K562 (cell line): ENCODE results near the gene HNRNPA3. TPM values are rescaled to one million over a fixed set of nuclear protein-coding genes. Genes with fewer than 3 reads are reported as not detected.

Source experiments
- ATAC-seq: fragments of 200-7000 bp; cut with Tn5 transposase; 3 replicates; pipeline ENCODE4 v1.9.1; 2020; ENCODE audit warnings: moderate library complexity
- BruUV-seq: library from RNA; stranded (reverse); fragments of 400-500 nt; replicated peaks from 2 replicates; lab custom pipeline; 2021; lab: Mats Ljungman, UMichigan
- CTCF ChIA-PET: fragments of 300-600 bp; formaldehyde crosslinking; extraction: SDS; loops from one replicate; lab custom pipeline; 2021; ENCODE audit warnings: low intra/inter-chr PET ratio; lab: Yijun Ruan, JAX
- POLR2A ChIA-PET: fragments of 300-600, 350-650 bp; sonication (Branson Sonifier 250); formaldehyde crosslinking; extraction: SDS; loops from one replicate; lab custom pipeline; 2021; ENCODE audit warnings: antibody characterized with exemption, inconsistent platforms; lab: Yijun Ruan, JAX
- DNase-seq, 4 experiments: peaks; one replicate each; pipeline versions ENCODE4 v3.0.0 to v3.0.0-alpha.2; 2011 to 2018; ENCODE audit warnings: low spot score in 3 of 4, mixed read lengths in 3 of 4; ENCODE audit errors: extremely low read depth in 1 of 4
- FAIRE-seq: peaks from 2 replicates; lab custom pipeline; 2011; peaks lifted over from hg19 to GRCh38; lab: Jason Lieb, UNC
- H2AFZ ChIP-seq: 2 replicates; pipeline ENCODE4 v1.6.0; 2011; ENCODE audit warnings: low read depth, low read length, control low read depth, inconsistent platforms
- H3K27ac ChIP-seq: fragments of 200-600 bp; 3 replicates; pipeline ENCODE4 v1.8.0; 2011; ENCODE audit warnings: low read depth, mild to moderate bottlenecking, control low read depth, inconsistent platforms, low read length, moderate library complexity, mixed read lengths; ENCODE audit errors: extremely low read depth
- H3K27me3 ChIP-seq, 2 experiments: fragments of 300-600 bp in 1 of 2; 2 replicates in 1 of 2; 3 replicates in 1 of 2; pipeline versions ENCODE4 v1.6.0 to v1.8.0; 2011; ENCODE audit warnings: inconsistent platforms in 2 of 2, low read length in 2 of 2, mild to moderate bottlenecking in 1 of 2, mixed read lengths in 1 of 2, moderate library complexity in 1 of 2; ENCODE audit not compliant: control insufficient read depth in 2 of 2, insufficient read depth in 2 of 2
- H3K36me3 ChIP-seq: fragments of 300-600 bp; 3 replicates; pipeline ENCODE4 v1.8.0; 2011; ENCODE audit warnings: mild to moderate bottlenecking, low read length, inconsistent platforms; ENCODE audit not compliant: control insufficient read depth, insufficient read depth
- H3K4me1 ChIP-seq, 2 experiments: fragments of 200-600 bp in 1 of 2; replicated peaks in 1 of 2; 2 replicates in 1 of 2; 3 replicates in 1 of 2; pipeline versions ENCODE4 v1.5.1 to v1.8.0; 2011; ENCODE audit warnings: inconsistent platforms in 2 of 2, low read length in 2 of 2, mild to moderate bottlenecking in 1 of 2, mixed read lengths in 1 of 2, moderate library complexity in 1 of 2; ENCODE audit not compliant: control insufficient read depth in 2 of 2, insufficient read depth in 2 of 2
- H3K4me2 ChIP-seq: 2 replicates; pipeline ENCODE4 v1.6.1; 2011; ENCODE audit warnings: low read length, control low read depth, inconsistent platforms, mixed read lengths; ENCODE audit not compliant: insufficient read depth
- H3K4me3 ChIP-seq: fragments of 200-600 bp; sonication (generic), shearing (Covaris generic); 2 replicates; pipeline ENCODE4 v1.5.1; 2016; ENCODE audit warnings: control low read depth, inconsistent platforms
- H3K79me2 ChIP-seq: fragments of 200-600 bp; 3 replicates; pipeline ENCODE4 v1.8.0; 2011; ENCODE audit warnings: low read length, inconsistent platforms; ENCODE audit not compliant: control insufficient read depth, insufficient read depth
- H3K9ac ChIP-seq, 2 experiments: 2 replicates each; pipeline versions ENCODE4 v1.6.0 to v1.6.1; 2011; ENCODE audit warnings: low read depth in 2 of 2, low read length in 2 of 2, control low read depth in 1 of 2, inconsistent platforms in 1 of 2, mild to moderate bottlenecking in 1 of 2, mixed read lengths in 1 of 2; ENCODE audit not compliant: insufficient read depth in 1 of 2
- H3K9me1 ChIP-seq: one replicate; pipeline ENCODE4 v1.6.0; 2011; ENCODE audit warnings: inconsistent platforms, mild to moderate bottlenecking, low read length, moderate library complexity; ENCODE audit not compliant: control insufficient read depth, insufficient read depth
- H3K9me3 ChIP-seq: replicated peaks from 2 replicates; pipeline ENCODE4 v1.5.1; 2011; ENCODE audit warnings: low read depth, low read length, inconsistent platforms; ENCODE audit not compliant: control insufficient read depth, insufficient read depth
- H4K20me1 ChIP-seq: replicated peaks from 2 replicates; pipeline ENCODE4 v1.6.1; 2011; ENCODE audit warnings: low read length, inconsistent platforms, mixed read lengths; ENCODE audit not compliant: control insufficient read depth, insufficient read depth
- CBFA2T3 ChIP-seq: fragments of 450-650 bp; IDR thresholded peaks from 2 replicates; pipeline ENCODE4 v1.6.1; 2017
- HMBOX1 ChIP-seq: sonication (generic); IDR thresholded peaks from 2 replicates; pipeline ENCODE4 v1.6.1; 2016
- L3MBTL2 ChIP-seq: fragments of 450-650 bp; IDR thresholded peaks from 2 replicates; pipeline ENCODE4 v1.6.1; 2016; ENCODE audit warnings: mild to moderate bottlenecking, moderate library complexity
- TCF7 ChIP-seq: sonication (generic); IDR thresholded peaks from 2 replicates; pipeline ENCODE4 v1.6.1; 2016; ENCODE audit warnings: antibody characterized with exemption, borderline replicate concordance
- TEAD1 ChIP-seq, 2 experiments: fragments of 450-650 bp in 1 of 2; sonication (generic) in 1 of 2; formaldehyde crosslinking; IDR thresholded peaks; 2 replicates each; pipeline versions ENCODE4 v1.4.0 to v1.8.0; 2020 to 2022; ENCODE audit warnings: mild to moderate bottlenecking in 2 of 2, missing genetic modification reagents in 1 of 2
- ZNF778 ChIP-seq: fragments of 450-650 bp; formaldehyde crosslinking; IDR thresholded peaks from 2 replicates; pipeline ENCODE4 v1.4.0; 2020; ENCODE audit warnings: mild to moderate bottlenecking, moderate library complexity
- WGBS: fragments of 100-300 bp; shearing (Covaris generic); methylation state at CpG from one replicate; pipeline ENCODE4 v1.1.6; 2016; ENCODE audit warnings: low coverage, mixed read lengths; ENCODE audit not compliant: insufficient coverage; ENCODE audit errors: missing lambda C conversion rate; 5-methylcytosine and 5-hydroxymethylcytosine counted together
- in situ Hi-C: fragments of 300-500 bp; cut with MboI; formaldehyde crosslinking; loops from 4 replicates; pipeline ENCODE4 v1.15.0; 2018; ENCODE audit warnings: inconsistent platforms, mixed read lengths
- intact Hi-C: fragments of 100-400 bp; cut with micrococcal nuclease; formaldehyde crosslinking; loops from 2 replicates; pipeline ENCODE4 v1.14.2; 2022
- polyA plus RNA-seq, 8 experiments: library from polyadenylated mRNA; depleted of rRNA in 4 of 8; stranded (reverse) in 5 of 8; unstranded in 3 of 8; fragments of >200 nt; fragmentation: Nextera tagmentation in 2 of 8; fragmentation: Illumina TruSeq in 1 of 8; extraction: Ambion mirVana in 2 of 8; extraction: Trizol in 1 of 8; gene quantifications; 2 replicates each; pipeline versions ENCODE4 v1.2.1 to v1.2.3, GENCODE V29; 2011 to 2014; ENCODE audit warnings: inconsistent platforms in 1 of 8, missing spikeins in 1 of 8
- total RNA-seq, 7 experiments: library from RNA; depleted of rRNA in 6 of 7; stranded (reverse); fragments of >200 nt in 6 of 7; fragmentation: Illumina TruSeq in 2 of 7; extraction: Trizol in 2 of 7; gene quantifications; 2 replicates each; pipeline versions ENCODE4 v1.2.1 to v1.2.3, GENCODE V29; 2011 to 2021; ENCODE audit warnings: low replicate concordance in 1 of 7
- TF ChIP-seq, protein P1 (sequence below): fragments of 150-350 bp; conservative IDR thresholded peaks from 2 replicates; pipeline ENCODE4 v1.6.1; 2014; ENCODE audit warnings: low read length
- TF ChIP-seq, protein P2 (sequence below), 2 experiments: IDR thresholded peaks in 1 of 2; conservative IDR thresholded peaks in 1 of 2; 2 replicates each; pipeline ENCODE4 v1.6.1; 2016; ENCODE audit warnings: low read depth in 2 of 2, mild to moderate bottlenecking in 1 of 2, missing compliant biosample characterization in 1 of 2, missing genetic modification characterization in 1 of 2, moderate library complexity in 1 of 2

Gene HNRNPA3
- total and polyA plus RNA-seq, 9 of the 15 experiments (the other 6 are each of a cell fraction or from before 2014, with no cell fraction given), result 72.8 to 428 (median 192) TPM

- no TSS peak for BruUV-seq
- Histone ChIP-seq H3K36me3 (no peaks in the 10 kb centered on the region), H3K4me1 (peaks cover 15 to 41% of the 10 kb centered on the region in 2 experiments), H3K4me2 (peak overlapping the region; percentile 35; the same call in 1 of the 2 replicates), H3K27me3 (no peaks in the 10 kb centered on the region), H4K20me1 (no peaks in the 10 kb centered on the region), H3K79me2 (no peaks in the 10 kb centered on the region), H3K9me3 (no peaks in the 10 kb centered on the region), H3K4me3 (no peak overlapping the region), H3K9ac (peak overlapping the region in 1 of 2 experiments; percentile 21; a peak in 1 of 4 replicates), H3K9me1 (no peaks in the 10 kb centered on the region), H2AFZ (peak overlapping the region; percentile 98), H3K27ac (peak overlapping the region; percentile 32; the same call in 1 of the 3 replicates)
- ChIA-PET POLR2A (interaction anchor here (0.6 to 3.3 kb wide), 12 partner anchors 9 to 438 kb away, joined by 3 to 25 read pairs (median 4); partner anchors contain the start of gene NFE2L2), CTCF (interaction anchor here (0.6 to 4.1 kb wide), 5 partner anchors 90 to 559 kb away, joined by 3 to 80 read pairs (median 12); no protein-coding TSS in a partner anchor)
- in situ Hi-C loops (loop anchor here (5.0 to 10.0 kb wide), 6 partner anchors 91 to 589 kb away; no protein-coding TSS in a partner anchor), intact Hi-C loops (loop anchor here (10.0 kb wide), 2 partner anchors 319 to 469 kb away; no protein-coding TSS in a partner anchor)
- DNase-seq (peak in 1 of 4 experiments; percentile 41), ATAC-seq (peak; percentile 3; the same call in 1 of the 3 replicates), FAIRE-seq (no peak)
- WGBS, result 40% methylated on average over 8 of the region's 8 CpGs
- TF ChIP-seq L3MBTL2 (peak; percentile 18; the same call in 1 of the 2 replicates), CBFA2T3 (0 out of 2 replicates have a peak, but pooled peaks have one; percentile 5), TCF7 (no peak), TEAD1 (CRISPR knock-in tag; IDR thresholded peaks at IDR 0.05) (0 out of 4 replicates have a peak, but pooled peaks of 1 of the 2 experiments have one; percentile 21), HMBOX1 (peak; percentile 79), ZNF778 (CRISPR knock-in tag) (no peak)
- TF ChIP-seq, protein P1, sequence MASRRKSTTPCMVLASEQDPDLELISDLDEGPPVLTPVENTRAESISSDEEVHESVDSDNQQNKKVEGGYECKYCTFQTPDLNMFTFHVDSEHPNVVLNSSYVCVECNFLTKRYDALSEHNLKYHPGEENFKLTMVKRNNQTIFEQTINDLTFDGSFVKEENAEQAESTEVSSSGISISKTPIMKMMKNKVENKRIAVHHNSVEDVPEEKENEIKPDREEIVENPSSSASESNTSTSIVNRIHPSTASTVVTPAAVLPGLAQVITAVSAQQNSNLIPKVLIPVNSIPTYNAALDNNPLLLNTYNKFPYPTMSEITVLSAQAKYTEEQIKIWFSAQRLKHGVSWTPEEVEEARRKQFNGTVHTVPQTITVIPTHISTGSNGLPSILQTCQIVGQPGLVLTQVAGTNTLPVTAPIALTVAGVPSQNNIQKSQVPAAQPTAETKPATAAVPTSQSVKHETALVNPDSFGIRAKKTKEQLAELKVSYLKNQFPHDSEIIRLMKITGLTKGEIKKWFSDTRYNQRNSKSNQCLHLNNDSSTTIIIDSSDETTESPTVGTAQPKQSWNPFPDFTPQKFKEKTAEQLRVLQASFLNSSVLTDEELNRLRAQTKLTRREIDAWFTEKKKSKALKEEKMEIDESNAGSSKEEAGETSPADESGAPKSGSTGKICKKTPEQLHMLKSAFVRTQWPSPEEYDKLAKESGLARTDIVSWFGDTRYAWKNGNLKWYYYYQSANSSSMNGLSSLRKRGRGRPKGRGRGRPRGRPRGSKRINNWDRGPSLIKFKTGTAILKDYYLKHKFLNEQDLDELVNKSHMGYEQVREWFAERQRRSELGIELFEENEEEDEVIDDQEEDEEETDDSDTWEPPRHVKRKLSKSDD, result no peak
- TF ChIP-seq, protein P2, sequence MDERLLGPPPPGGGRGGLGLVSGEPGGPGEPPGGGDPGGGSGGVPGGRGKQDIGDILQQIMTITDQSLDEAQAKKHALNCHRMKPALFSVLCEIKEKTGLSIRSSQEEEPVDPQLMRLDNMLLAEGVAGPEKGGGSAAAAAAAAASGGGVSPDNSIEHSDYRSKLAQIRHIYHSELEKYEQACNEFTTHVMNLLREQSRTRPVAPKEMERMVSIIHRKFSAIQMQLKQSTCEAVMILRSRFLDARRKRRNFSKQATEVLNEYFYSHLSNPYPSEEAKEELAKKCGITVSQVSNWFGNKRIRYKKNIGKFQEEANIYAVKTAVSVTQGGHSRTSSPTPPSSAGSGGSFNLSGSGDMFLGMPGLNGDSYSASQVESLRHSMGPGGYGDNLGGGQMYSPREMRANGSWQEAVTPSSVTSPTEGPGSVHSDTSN (CRISPR knock-in tag; IDR thresholded peaks at IDR 0.05; ENCODE audit: low read depth), result no peak
- TF ChIP-seq, protein P2 (tag; conservative IDR thresholded peaks at IDR 0.05; ENCODE audit: low read depth), result 0 out of 2 replicates have a peak, but pooled peaks have one; percentile 44
Measured at GRCh38 chr2:177165721-177166711, 46.6 kb upstream of the HNRNPA3 start.
